GM19043 (cell line): ENCODE measurements around the gene SCFD2.
"Not testable (repeated sequence)": the region's sequence is repeated elsewhere in the genome, so short reads cannot be mapped to it uniquely, and the experiment has no call there.

Experiments
- ATAC-seq: cut with Tn5 transposase; IDR thresholded peaks from one replicate; pipeline ENCODE4 v1.9.1; 2021; ENCODE audit warnings: low read depth; ENCODE audit not compliant: unreplicated experiment

Gene SCFD2

GRCh38 chr4:53365486-53366300, at the start of gene SCFD2:
TSS of gene SCFD2 (minus strand) at chr4:53366061.
- ATAC-seq: peak; percentile 96

- not testable (repeated sequence) for ATAC-seq
Measured at GRCh38 chr4:53409479-53409878, 43.6 kb upstream of the SCFD2 start.

GRCh38 chr4:53380221-53380620, 14.4 kb upstream of the SCFD2 start:
- no peak for ATAC-seq

- peak; percentile 34 for ATAC-seq
Measured at GRCh38 chr4:53378171-53378482, 12.3 kb upstream of the SCFD2 start.

- peak; percentile 83 for ATAC-seq
Measured at GRCh38 chr4:53377319-53378170, 11.7 kb upstream of the SCFD2 start, which contains the start of gene FIP1L1. TSS of gene FIP1L1 (plus strand) at chr4:53377641. CDS start at chr4:53377839, 198 bp downstream.

- no peak for ATAC-seq
Measured at GRCh38 chr4:53376900-53377299, 11.0 kb upstream of the SCFD2 start.

- ATAC-seq: no peak
Measured at GRCh38 chr4:53374777-53375258, 9.0 kb upstream of the SCFD2 start.

- no peak for ATAC-seq
Measured at GRCh38 chr4:53371843-53372521, 6.1 kb upstream of the SCFD2 start.

GRCh38 chr4:53371049-53371448, 5.2 kb upstream of the SCFD2 start:
- ATAC-seq: no peak

GRCh38 chr4:53367721-53368120, 1.9 kb upstream of the SCFD2 start:
- no peak for ATAC-seq

- no peak for ATAC-seq
Measured at GRCh38 chr4:53366301-53366716, 448 bp upstream of the SCFD2 start.

GRCh38 chr4:53365121-53365485, 758 bp downstream of the SCFD2 start:
- ATAC-seq: no peak

- no peak for ATAC-seq
Measured at GRCh38 chr4:53364624-53365023, 1.2 kb downstream of the SCFD2 start.

- ATAC-seq: no peak
Measured at GRCh38 chr4:53362093-53362492, 3.8 kb downstream of the SCFD2 start.

- no peak for ATAC-seq
Measured at GRCh38 chr4:53361451-53361850, 4.4 kb downstream of the SCFD2 start.

GRCh38 chr4:53355930-53356521, 9.8 kb downstream of the SCFD2 start:
- no peak for ATAC-seq

- ATAC-seq: no peak
Measured at GRCh38 chr4:53354012-53354722, 11.7 kb downstream of the SCFD2 start.

- no peak for ATAC-seq
Measured at GRCh38 chr4:53349091-53349491, 16.8 kb downstream of the SCFD2 start.

- ATAC-seq: no peak
Measured at GRCh38 chr4:53348046-53348445, 17.8 kb downstream of the SCFD2 start.
